DMS53 (cell line): ENCODE data around the gene BAD.
"Not testable (repeated sequence)": the region's sequence is repeated elsewhere in the genome, so short reads cannot be mapped to it uniquely, and the experiment has no call there.

Experiments used
- DNase-seq: peaks from one replicate; lab custom pipeline; 2025; lab: John Stamatoyannopoulos, UW

The BAD gene

GRCh38 chr11:64284048-64284961, at the start of gene BAD:
Gene BAD (minus strand): TSS chr11:64284665. CDS start chr11:64284368, 297 bp downstream.
- DNase-seq: peak; percentile 97

- no peak for DNase-seq
Observed at GRCh38 chr11:64333556-64333955, 49.1 kb upstream of the BAD start.

DNA sequence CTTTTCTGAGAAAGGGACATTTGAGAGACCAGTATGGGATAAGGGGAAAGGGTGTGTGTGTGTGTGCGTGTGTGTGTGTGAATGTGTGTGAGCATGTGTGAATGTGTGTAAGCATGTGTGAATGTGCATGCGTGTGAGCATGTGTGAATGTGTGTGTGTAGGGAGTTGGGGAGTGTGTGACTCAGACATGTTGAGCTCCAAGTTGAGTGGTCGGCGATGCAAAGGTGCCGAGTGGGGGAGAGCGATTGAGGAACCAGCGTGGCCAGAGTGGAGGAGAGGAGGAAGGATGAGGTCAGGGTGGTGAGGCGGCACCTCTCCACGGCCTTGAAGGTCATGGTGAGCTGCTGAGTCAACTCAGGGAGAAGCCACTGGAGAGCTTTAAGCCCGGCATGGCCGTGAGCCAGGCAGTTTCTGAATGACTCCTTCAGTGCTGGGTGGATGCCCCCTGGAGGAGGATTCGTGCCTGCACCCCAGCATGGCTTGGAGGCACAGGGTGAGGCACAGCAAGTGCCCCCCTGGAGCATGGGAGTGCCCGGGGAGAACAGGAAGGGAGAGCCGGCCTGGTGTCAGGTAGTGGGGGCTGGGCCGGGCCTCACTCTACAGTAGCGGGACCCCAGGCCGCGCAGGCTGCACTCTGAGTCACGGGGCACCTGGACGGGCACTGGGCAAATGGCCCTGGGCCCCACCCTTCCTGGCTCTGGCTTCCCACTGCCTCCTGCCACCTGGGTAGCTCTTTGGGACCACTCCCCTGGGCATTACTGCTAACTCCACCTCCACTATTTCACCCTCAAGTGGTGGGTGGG, 47.3 kb upstream of the BAD start:
- DNase-seq: peak; percentile 94

DNA sequence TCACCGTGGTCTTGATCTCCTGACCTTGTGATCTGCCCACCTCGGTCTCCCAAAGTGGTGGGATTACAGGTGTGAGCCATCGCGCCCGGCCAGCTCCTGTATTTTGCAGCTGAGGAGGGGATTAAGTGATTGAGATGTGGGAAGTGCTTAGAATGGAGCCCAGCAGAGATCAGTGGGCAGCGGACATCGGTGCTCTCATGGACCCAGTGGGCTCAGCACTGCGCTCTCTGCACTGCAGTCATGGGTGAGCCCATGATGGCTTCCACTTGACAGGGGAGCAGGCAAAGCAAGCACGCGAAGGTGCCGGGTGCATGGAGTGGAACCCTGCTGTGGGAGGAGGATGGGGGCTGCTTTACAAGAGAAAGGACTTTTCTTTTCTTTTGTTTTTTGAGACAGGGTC, 46.4 kb upstream of the BAD start:
- DNase-seq: no peak

DNA sequence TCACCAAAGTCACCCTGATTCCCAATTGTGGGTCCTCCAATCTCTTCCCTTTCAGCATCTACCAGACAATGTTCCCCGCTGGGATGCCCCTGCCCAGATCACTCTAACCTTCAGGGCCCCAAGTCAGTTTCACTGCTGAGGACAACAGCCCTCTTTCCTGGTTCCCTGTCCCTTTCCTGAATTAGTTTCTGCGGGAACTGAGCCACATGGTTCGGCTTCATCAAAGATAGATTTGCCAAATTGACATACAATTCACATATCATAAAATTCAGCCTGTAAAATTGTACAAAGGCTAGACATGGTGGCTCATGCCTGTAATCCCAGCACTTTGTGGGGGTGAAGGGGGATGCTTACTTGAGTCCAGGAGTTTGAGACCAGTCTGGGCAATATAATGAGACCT, 43.5 kb upstream of the BAD start:
- no peak for DNase-seq

DNA sequence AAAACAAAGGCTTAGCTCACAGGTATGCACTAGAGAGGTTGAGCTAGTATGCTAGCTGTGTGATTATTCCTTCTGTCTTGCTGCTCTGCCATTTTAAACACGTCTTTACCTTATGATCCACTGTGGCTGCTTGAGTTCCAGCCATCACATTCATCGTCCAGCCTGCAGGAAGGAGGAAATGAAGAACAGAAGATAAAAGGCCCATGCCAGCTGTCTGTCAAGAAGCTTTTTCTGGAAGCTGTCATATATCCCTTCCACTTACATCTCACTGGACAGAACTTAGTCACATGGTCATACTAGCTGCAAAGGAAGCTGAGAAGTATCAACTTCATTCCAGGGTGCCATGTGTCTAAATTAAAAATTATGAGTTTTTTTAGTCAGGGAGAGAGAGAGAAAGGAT, 42.9 kb upstream of the BAD start:
- DNase-seq: no peak

GRCh38 chr11:64324692-64325469, 40.4 kb upstream of the BAD start:
- no peak for DNase-seq

DNA sequence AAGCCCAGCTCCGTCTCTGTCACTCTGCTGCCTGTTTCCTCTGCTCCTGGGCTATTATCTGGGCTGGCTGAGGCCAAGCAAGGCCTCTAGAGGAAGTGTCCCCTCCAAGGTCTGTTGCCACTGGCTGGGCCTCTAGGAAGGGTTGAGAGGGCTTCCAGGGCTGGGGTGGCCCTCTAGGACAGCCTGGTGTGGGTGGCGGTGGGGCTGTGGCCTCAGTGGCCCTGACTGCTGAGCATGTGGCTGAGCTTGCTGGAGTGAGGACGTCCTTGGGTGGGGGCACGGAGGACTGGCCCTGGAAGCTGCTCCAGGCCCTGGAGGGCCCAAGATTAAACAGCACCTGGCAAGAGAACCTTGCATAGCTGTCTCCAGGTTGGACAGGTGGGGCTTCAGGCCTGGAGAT, 39.5 kb upstream of the BAD start:
- DNase-seq: not testable (repeated sequence)

DNA sequence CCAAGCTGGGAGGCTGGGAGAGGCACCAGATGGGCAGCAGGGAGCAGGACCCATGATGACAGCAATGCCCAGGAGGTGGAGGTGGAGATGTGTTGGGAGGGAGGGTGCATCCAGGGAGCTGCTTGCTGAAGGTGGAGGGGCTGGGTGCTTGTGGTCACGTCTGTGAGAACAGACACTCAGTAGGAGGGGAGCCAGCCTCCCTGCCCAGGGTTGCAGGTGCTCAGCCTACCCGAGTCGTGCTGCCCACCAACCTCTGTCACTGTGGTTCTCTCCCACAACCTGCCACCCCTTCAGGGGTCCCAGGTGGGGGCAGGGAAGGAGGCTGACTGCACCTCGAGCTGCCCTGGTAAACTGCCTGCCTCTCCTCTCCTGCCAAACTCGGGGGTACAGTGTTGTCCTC, 38.9 kb upstream of the BAD start:
- DNase-seq: no peak

- DNase-seq: no peak
Observed at GRCh38 chr11:64322925-64323260, 38.4 kb upstream of the BAD start.

DNA sequence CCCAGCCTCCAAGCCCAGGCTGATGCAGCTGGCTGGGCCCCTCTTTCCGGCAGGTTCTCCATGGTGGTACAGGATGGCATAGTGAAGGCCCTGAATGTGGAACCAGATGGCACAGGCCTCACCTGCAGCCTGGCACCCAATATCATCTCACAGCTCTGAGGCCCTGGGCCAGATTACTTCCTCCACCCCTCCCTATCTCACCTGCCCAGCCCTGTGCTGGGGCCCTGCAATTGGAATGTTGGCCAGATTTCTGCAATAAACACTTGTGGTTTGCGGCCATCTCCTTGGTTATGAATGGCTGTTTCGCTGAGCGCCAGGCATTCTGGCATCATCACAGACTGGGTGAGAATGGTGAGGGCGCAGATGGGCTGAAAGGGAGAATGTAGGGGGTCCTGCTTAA, 37.1 kb upstream of the BAD start:
- no peak for DNase-seq

DNA sequence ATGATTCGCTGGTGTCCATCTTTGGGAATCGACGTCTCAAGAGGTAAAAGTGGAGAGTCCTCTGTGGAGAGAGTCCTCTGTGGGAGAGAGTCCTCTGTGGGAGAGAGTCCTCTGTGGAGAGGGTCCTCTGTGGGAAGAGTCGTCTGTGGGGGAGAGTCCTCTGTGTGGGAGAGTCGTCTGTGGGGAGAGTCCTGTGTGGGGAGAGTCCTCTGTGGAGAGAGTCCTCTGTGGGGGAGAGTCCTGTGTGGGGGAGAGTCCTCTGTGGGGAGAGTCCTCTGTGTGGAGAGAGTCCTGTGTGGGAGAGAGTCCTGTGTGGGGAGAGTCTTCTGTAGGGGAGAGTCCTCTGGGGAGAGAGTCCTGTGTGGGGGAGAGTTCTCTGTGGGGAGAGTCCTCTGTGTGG, 36.6 kb upstream of the BAD start:
- DNase-seq: no peak

DNA sequence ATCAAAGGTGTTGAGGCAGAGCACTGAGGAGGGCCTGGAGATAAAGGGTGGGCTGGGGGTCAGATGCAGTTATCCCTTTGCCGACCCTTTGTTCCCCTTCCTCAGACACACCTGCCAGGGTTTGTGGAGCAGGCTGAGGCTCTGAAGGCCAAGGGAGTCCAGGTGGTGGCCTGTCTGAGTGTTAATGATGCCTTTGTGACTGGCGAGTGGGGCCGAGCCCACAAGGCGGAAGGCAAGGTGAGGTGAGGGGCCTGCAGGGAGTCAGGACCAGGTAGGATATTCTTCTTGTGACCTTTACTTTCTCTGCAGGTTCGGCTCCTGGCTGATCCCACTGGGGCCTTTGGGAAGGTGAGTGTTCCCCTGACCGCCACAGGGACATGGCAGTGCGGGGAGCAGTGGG, 36.1 kb upstream of the BAD start:
- DNase-seq: no peak

DNA sequence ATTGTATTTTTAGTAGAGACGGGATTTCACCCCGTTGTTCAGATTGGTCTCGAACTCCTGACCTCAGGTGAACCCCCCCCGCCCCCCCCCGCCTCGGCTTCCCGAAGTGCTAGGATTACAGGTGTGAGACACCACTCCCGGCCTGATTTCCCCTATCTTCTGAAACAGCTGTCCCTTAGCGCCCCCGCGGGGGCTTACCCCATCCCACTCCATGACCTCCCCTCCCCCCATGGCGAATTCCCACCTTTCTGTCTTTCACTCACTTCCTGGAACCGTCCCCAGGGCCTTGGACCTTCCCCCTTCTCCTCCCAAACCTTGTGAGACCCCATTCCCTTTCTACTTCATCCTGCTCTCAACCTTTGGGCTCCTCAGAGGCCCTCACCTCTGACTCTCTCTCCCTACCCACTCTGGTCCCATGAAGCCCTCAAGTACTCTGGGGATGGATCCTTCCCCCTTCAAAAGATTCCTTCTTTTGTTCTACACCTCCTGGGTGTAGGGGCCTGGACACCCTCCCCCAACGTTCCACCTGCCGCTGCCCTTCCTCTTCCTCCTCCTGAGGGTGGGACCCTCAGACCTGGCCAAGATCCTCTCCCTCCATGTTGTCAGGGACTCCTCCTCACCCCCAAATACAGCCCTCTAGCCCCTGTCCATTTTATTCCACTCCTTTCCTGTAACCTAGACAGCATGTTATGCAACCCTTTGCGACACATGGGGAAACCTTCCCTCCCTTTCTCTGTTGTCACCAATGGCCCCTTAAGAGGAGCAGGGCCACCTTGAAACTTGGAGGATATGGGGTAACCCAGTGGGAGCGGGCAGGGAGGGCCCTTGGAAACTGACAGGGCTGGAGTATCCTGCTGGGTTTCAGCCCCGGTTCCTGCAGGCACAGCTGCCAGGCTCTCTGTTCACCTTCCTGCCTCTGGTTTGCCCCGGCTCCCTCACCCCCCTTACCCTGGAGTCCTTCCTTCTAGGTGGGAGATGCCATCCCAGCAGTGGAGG, 34.6 kb upstream of the BAD start:
- DNase-seq: no peak

GRCh38 chr11:64317961-64318765, 33.7 kb upstream of the BAD start, which contains the start of gene PRDX5:
Gene PRDX5 (plus strand): TSS chr11:64318121. CDS start chr11:64318216, 95 bp downstream.
- peak; percentile 99 for DNase-seq

- peak; percentile 100 for DNase-seq
Observed at GRCh38 chr11:64317325-64317960, 33.0 kb upstream of the BAD start, which contains the start of gene TRMT112. Gene TRMT112 (minus strand): TSS chr11:64317559. CDS start chr11:64317526, 33 bp downstream.

DNA sequence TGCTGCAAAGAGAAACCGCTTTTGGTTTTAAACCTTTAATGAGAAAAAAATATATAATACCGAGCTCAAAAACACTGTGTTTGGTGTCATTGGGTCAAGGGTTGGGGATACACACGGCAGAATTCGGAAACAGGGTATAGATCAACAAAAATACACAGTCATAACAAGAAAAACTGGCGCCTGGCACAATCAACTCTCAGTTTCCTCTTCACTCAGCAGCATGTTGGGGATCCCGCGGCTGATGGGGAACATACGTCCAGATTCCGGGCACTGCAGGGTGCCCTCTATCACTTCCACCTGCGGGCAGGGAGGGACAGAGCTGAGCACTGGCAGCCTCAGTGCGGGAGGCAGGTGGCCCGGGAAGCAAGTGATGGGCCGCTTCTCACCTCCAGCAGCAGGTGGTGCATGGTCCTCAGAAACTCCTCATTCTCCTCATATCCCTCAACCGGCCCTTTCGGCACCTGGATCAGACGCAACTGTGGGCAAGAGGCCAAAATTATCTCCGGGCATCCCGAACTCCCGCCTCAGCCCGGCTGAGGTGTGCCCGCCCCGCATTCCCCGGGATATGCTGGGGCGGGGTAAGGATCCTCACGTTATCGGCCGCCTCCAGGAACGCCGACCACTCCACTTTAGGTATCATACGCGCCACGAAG, 32.3 kb upstream of the BAD start:
- peak; percentile 95 for DNase-seq

DNA sequence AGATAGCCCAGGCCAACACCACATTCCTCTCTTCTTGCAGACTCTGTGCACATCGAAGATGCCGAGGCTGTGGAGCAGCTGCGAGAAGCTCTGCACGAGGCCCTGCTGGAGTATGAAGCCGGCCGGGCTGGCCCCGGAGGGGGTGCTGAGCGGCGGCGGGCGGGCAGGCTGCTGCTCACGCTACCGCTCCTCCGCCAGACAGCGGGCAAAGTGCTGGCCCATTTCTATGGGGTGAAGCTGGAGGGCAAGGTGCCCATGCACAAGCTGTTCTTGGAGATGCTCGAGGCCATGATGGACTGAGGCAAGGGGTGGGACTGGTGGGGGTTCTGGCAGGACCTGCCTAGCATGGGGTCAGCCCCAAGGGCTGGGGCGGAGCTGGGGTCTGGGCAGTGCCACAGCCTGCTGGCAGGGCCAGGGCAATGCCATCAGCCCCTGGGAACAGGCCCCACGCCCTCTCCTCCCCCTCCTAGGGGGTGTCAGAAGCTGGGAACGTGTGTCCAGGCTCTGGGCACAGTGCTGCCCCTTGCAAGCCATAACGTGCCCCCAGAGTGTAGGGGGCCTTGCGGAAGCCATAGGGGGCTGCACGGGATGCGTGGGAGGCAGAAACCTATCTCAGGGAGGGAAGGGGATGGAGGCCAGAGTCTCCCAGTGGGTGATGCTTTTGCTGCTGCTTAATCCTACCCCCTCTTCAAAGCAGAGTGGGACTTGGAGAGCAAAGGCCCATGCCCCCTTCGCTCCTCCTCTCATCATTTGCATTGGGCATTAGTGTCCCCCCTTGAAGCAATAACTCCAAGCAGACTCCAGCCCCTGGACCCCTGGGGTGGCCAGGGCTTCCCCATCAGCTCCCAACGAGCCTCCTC, 31.4 kb upstream of the BAD start:
- DNase-seq: not testable (repeated sequence)
